Large intestine (tissue), 12 donors: ENCODE measurements around the gene GOLGA6L4. TPM values are rescaled to one million over a fixed set of nuclear protein-coding genes. Genes with fewer than 3 reads are reported as not detected.
"Not testable (repeated sequence)": the region's sequence is repeated elsewhere in the genome, so short reads cannot be mapped to it uniquely, and the experiment has no call there.

ENCODE experiments used
- DNase-seq, 2 donors: peaks; one replicate each; pipeline versions ENCODE4 v3.0.0 to v3.0.0-alpha.2; 2013
- H3K27ac ChIP-seq: one replicate; pipeline ENCODE4 v1.5.1; 2013; ENCODE audit warnings: low read length
- H3K27me3 ChIP-seq: 2 replicates; pipeline ENCODE4 v1.6.1; 2013; ENCODE audit warnings: low read length; ENCODE audit not compliant: control insufficient read depth, insufficient read depth
- H3K36me3 ChIP-seq: 2 replicates; pipeline ENCODE4 v1.6.1; 2013; ENCODE audit warnings: low read length; ENCODE audit not compliant: control insufficient read depth, insufficient read depth
- H3K4me1 ChIP-seq: one replicate; pipeline ENCODE4 v1.6.1; 2013; ENCODE audit warnings: low read length; ENCODE audit not compliant: control insufficient read depth, insufficient read depth
- H3K4me3 ChIP-seq: one replicate; pipeline ENCODE4 v1.5.1; 2013; ENCODE audit warnings: low read length
- H3K9me3 ChIP-seq: one replicate; pipeline ENCODE4 v1.6.1; 2013; ENCODE audit warnings: mild to moderate bottlenecking, low read depth, low read length, moderate library complexity; ENCODE audit not compliant: control insufficient read depth
- WGBS: methylation state at CpG from one replicate; pipeline ENCODE4 v1.1.5; 2013; ENCODE audit warnings: low lambda C conversion rate; ENCODE audit not compliant: insufficient coverage; 5-methylcytosine and 5-hydroxymethylcytosine counted together
- long read RNA-seq, 11 donors: transcript quantifications; one replicate each; lab custom pipeline, GENCODE V29; 2026
- polyA plus RNA-seq: library from polyadenylated mRNA; unstranded; fragments of 120-200 nt; gene quantifications from one replicate; pipeline ENCODE4 v1.2.1, GENCODE V29; 2013

The GOLGA6L4 gene, protein sequence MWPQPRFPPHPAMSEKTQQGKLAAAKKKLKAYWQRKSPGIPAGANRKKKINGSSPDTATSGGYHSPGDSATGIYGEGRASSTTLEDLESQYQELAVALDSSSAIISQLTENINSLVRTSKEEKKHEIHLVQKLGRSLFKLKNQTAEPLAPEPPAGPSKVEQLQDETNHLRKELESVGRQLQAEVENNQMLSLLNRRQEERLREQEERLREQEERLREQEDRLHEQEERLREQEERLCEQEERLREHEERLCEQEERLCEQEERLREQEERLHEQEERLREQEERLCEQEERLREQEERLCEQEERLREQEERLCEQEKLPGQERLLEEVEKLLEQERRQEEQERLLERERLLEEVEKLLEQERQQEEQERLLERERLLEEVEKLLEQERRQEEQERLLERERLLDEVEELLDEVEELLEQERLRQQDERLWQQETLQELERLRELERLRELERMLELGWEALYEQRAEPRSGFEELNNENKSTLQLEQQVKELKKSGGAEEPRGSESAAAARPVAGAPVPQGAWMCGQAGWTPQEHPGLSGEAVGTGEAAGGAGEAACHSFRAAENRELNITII
- polyA plus RNA-seq = 8.2 TPM
- long read RNA-seq, donor 1 = 0 reads
- long read RNA-seq, donor 2, partial matches to known transcripts = 5 of 5 reads
- long read RNA-seq, donor 2, other reads (novel, unspliced or antisense) = 0 of 5 reads
- long read RNA-seq, donor 3 = 0 reads
- long read RNA-seq, donor 4 = 0 reads
- long read RNA-seq, donor 5 = 0 reads
- long read RNA-seq, donor 6 = 0 reads
- long read RNA-seq, donor 7 = 0 reads
- long read RNA-seq, donor 8 = 0 reads
- long read RNA-seq, donor 9 = 0 reads
- long read RNA-seq, donor 10 = 0 reads
- long read RNA-seq, donor 11 = 0 reads

- not testable (repeated sequence) for H3K4me1 ChIP-seq, H3K9me3 ChIP-seq, H3K27ac ChIP-seq, H3K27me3 ChIP-seq, DNase-seq, H3K4me3 ChIP-seq, H3K36me3 ChIP-seq
- no CpG with 5 or more reads among the region's 13 CpGs for WGBS
Measured at GRCh38 chr15:84235573-84235972, at the start of gene GOLGA6L4. TSS of gene GOLGA6L4 (plus strand) at chr15:84235773. CDS start at chr15:84235835, 62 bp downstream.

DNA sequence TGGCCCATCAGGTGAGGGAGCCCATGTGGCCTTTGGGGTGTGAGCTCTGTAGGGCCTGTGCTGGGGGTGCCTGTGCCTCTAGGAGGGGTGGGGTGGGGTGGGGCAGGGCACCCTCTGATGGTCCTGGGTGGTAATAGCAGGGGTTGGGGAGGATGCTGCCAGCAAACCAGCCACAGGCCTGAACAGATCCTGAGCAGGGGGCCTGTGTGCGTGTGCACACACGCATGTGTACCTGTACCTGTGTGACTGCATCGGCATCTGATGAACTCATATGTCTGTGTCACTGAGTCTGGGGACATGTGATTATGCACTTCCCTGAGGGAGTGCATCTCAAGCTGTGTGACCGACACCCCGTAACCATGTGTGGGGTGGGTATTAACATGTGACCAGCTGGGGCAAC, 42.6 kb upstream of the GOLGA6L4 start:
- H3K27ac ChIP-seq, H3K36me3 ChIP-seq, DNase-seq, H3K4me1 ChIP-seq, H3K4me3 ChIP-seq, H3K27me3 ChIP-seq, H3K9me3 ChIP-seq: not testable (repeated sequence)
- WGBS = no CpG with 5 or more reads among the region's 5 CpGs

- DNase-seq, H3K36me3 ChIP-seq, H3K27ac ChIP-seq, H3K4me1 ChIP-seq, H3K4me3 ChIP-seq, H3K27me3 ChIP-seq, H3K9me3 ChIP-seq: not testable (repeated sequence)
- no CpG with 5 or more reads among the region's 8 CpGs for WGBS
Measured at GRCh38 chr15:84195603-84196002, 40.0 kb upstream of the GOLGA6L4 start.

- not testable (repeated sequence) for H3K4me3 ChIP-seq, H3K27me3 ChIP-seq, H3K36me3 ChIP-seq, H3K4me1 ChIP-seq, DNase-seq, H3K9me3 ChIP-seq, H3K27ac ChIP-seq
- WGBS = no CpG with 5 or more reads among the region's 14 CpGs
Measured at GRCh38 chr15:84196530-84197188, 38.9 kb upstream of the GOLGA6L4 start.

- not testable (repeated sequence) for H3K4me1 ChIP-seq, H3K27ac ChIP-seq, H3K9me3 ChIP-seq, H3K36me3 ChIP-seq, DNase-seq, H3K27me3 ChIP-seq, H3K4me3 ChIP-seq
- no CpG with 5 or more reads among the region's 16 CpGs for WGBS
Measured at GRCh38 chr15:84199865-84200264, 35.7 kb upstream of the GOLGA6L4 start.

- not testable (repeated sequence) for H3K27me3 ChIP-seq, DNase-seq, H3K4me3 ChIP-seq, H3K9me3 ChIP-seq, H3K4me1 ChIP-seq, H3K36me3 ChIP-seq, H3K27ac ChIP-seq
- WGBS = no CpG with 5 or more reads among the region's 7 CpGs
Measured at GRCh38 chr15:84246441-84246840, 10.9 kb downstream of the GOLGA6L4 start.
